Panc1 (cell line): Measurements from ENCODE around the gene BLCAP. TPM values are rescaled to one million over a fixed set of nuclear protein-coding genes. Genes with fewer than 3 reads are reported as not detected.
A peak's percentile ranks its signal among the peaks of the same experiment; 100 is the strongest.
"Not testable (repeated sequence)": the region's sequence is repeated elsewhere in the genome, so short reads cannot be mapped to it uniquely, and the experiment has no call there.

Experiments
- ATAC-seq: fragments of 200-7000 bp; cut with Tn5 transposase; 2 replicates; pipeline ENCODE4 v1.9.1; 2020; ENCODE audit warnings: mild to moderate bottlenecking, moderate library complexity
- Bru-seq: library from RNA; stranded (reverse); fragments of 400-500 nt; gene quantifications from one replicate; lab custom pipeline; 2021; lab: Mats Ljungman, UMichigan
- BruChase-seq, 2 experiments: library from RNA; stranded (reverse); fragments of 400-500 nt; gene quantifications; one replicate each; lab custom pipeline; 2021; lab: Mats Ljungman, UMichigan
- BruUV-seq: library from RNA; stranded (reverse); fragments of 400-500 nt; replicated peaks from 2 replicates; lab custom pipeline; 2021; lab: Mats Ljungman, UMichigan
- CTCF ChIA-PET: fragments of 300-600 bp; sonication (Branson Sonifier 250); formaldehyde crosslinking; loops from one replicate; lab custom pipeline; 2022; ENCODE audit warnings: antibody characterized with exemption; lab: Charles Lee
- POLR2A ChIA-PET: fragments of 300-600 bp; sonication (Branson Sonifier 250); formaldehyde crosslinking; loops from one replicate; lab custom pipeline; 2022; ENCODE audit warnings: antibody characterized with exemption; lab: Charles Lee
- DNase-seq: peaks from one replicate; pipeline ENCODE4 v3.0.0-alpha.2; 2010; ENCODE audit warnings: low read depth, low spot score
- H3K27ac ChIP-seq: 2 replicates; pipeline ENCODE4 v1.5.1; 2011; ENCODE audit warnings: mild to moderate bottlenecking, low read length, inconsistent platforms
- H3K27me3 ChIP-seq: fragments of 200-500 bp; sonication (Bioruptor generic); 2 replicates; pipeline ENCODE4 v1.6.0; 2014; ENCODE audit warnings: low read length, inconsistent platforms; ENCODE audit not compliant: control insufficient read depth, insufficient read depth
- H3K36me3 ChIP-seq: fragments of 200-500 bp; sonication (Bioruptor generic); 2 replicates; pipeline ENCODE4 v1.5.1; 2014; ENCODE audit warnings: inconsistent platforms, mild to moderate bottlenecking, low read length, moderate library complexity; ENCODE audit not compliant: control insufficient read depth, insufficient read depth
- H3K4me1 ChIP-seq: 2 replicates; pipeline ENCODE4 v1.5.1; 2011; ENCODE audit warnings: inconsistent platforms, mild to moderate bottlenecking, low read length, moderate library complexity; ENCODE audit not compliant: control insufficient read depth, insufficient read depth
- H3K4me3 ChIP-seq, 2 experiments: 2 replicates each; pipeline ENCODE4 v1.5.1; 2011 to 2012; ENCODE audit warnings: low read depth in 2 of 2, low read length in 2 of 2, mild to moderate bottlenecking in 2 of 2, inconsistent platforms in 1 of 2, moderate library complexity in 1 of 2
- H3K9me3 ChIP-seq: fragments of 200-500 bp; sonication (Bioruptor generic); 2 replicates; pipeline ENCODE4 v1.5.1; 2014; ENCODE audit warnings: low read depth, mild to moderate bottlenecking, inconsistent platforms, low read length, moderate library complexity; ENCODE audit not compliant: control insufficient read depth, insufficient read depth
- POLR2AphosphoS5 ChIP-seq: IDR thresholded peaks from 2 replicates; pipeline ENCODE4 v1.6.1; 2012; ENCODE audit warnings: mild to moderate bottlenecking, low read depth, low read length, moderate library complexity
- SIN3A ChIP-seq: IDR thresholded peaks from 2 replicates; pipeline ENCODE4 v1.6.1; 2012; ENCODE audit warnings: low read depth, mild to moderate bottlenecking, low read length, moderate library complexity, borderline replicate concordance; ENCODE audit not compliant: insufficient read depth
- TCF7L2 ChIP-seq: IDR thresholded peaks from 2 replicates; pipeline ENCODE4 v1.6.1; 2011; ENCODE audit warnings: mild to moderate bottlenecking, low read depth, low read length, inconsistent platforms
- in situ Hi-C: cut with HindIII; loops from 2 replicates; pipeline ENCODE4 v1.10.0; 2016; ENCODE audit warnings: low sequenced_read_pairs, low pct_unique_long_range_greater_than_20kb
- intact Hi-C: fragments of 100-400 bp; cut with micrococcal nuclease; formaldehyde crosslinking; loops from one replicate; pipeline ENCODE4 v1.10.0; 2022; ENCODE audit not compliant: unreplicated experiment
- long read RNA-seq: library from polyadenylated mRNA; unstranded; transcript quantifications from one replicate; pipeline ENCODE4 v2.0.0, GENCODE V29; 2021; ENCODE audit not compliant: unreplicated experiment
- polyA plus RNA-seq: library from polyadenylated mRNA; unstranded; fragments of >200 nt; gene quantifications from one replicate; pipeline ENCODE4 v1.2.1, GENCODE V29; 2012; ENCODE audit warnings: missing spikeins; ENCODE audit not compliant: insufficient read length
- total RNA-seq: library from RNA; stranded (reverse); gene quantifications from one replicate; pipeline ENCODE4 v1.2.1, GENCODE V29; 2021; ENCODE audit not compliant: unreplicated experiment
- TF ChIP-seq, protein P1 (sequence below), 2 experiments: IDR thresholded peaks; 2 replicates each; pipeline ENCODE4 v1.6.1; 2011 to 2012; ENCODE audit warnings: low read depth in 2 of 2, control low read depth in 1 of 2, low read length in 1 of 2, mild to moderate bottlenecking in 1 of 2, moderate library complexity in 1 of 2; ENCODE audit not compliant: insufficient read depth in 1 of 2
- TF ChIP-seq, protein P2 (sequence below): fragments of 450-650 bp; IDR thresholded peaks from 2 replicates; pipeline ENCODE4 v1.5.1; 2017; ENCODE audit warnings: mild to moderate bottlenecking

The BLCAP gene, protein sequence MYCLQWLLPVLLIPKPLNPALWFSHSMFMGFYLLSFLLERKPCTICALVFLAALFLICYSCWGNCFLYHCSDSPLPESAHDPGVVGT
- total RNA-seq (50.1 TPM), Bru-seq, nascent RNA (percentile 84 among the genes with signal in this experiment), BruChase-seq, experiment 1, labeled RNA remaining after a 2-hour chase (percentile 95 among the genes with signal in this experiment), BruChase-seq, experiment 2, labeled RNA remaining after a 6-hour chase (percentile 95 among the genes with signal in this experiment)
- polyA plus RNA-seq: 42.8 TPM
- long read RNA-seq, full-length matches to known transcripts: 65 of 101 reads
- long read RNA-seq, partial matches to known transcripts: 0 of 101 reads
- long read RNA-seq, other reads (novel, unspliced or antisense): 36 of 101 reads

DNA sequence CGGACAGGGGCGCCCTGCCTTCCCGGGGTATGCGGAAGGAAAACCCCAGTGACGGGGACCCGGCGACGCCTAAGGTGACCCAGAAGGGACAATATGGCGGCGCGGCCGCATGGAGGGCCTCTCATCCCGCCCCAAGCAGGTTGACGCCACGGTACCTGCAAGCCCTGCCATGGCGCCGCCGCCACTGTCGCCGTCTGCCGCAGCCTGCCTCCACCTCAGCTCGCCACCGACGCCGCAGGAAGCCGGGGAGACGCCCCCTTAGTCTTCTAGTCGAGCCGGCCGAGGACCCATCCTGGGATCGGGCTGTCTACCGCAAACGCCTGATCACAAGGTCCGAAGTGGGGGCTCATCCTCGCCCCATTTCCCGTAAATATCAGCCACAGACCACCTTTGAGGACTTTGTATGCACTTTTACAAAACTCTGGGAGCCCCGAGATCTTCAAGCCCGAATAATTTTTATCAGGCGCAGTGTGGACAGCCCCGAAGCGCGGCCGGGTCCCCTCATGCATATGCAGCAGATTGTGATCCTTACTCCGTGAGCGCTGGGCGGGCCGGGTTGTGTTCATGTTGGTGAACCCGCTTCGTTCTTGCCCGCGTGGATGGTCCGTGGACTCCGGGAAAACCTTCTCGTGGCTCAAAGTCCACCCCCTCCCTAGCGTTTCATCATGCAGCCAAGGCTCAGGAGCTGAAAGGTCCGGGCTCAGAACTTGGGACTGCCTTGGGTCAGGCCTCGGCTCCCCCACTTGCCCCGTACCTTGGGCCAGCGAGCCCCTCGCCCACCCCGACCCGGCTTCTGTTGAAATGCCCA, at the start of gene BLCAP:
Gene BLCAP, minus strand, starts transcription at position 239 of the 808 bp plus-strand sequence. CDS start 8,702 bp downstream, outside the sequence.
- ChIA-PET POLR2A (interaction anchor here (0.6 kb wide), 1 partner anchor 258 kb away, joined by 8 read pairs; no protein-coding TSS in a partner anchor), CTCF (interaction anchor here (0.5 kb wide), 1 partner anchor 1267 kb away, joined by 4 read pairs; no protein-coding TSS in a partner anchor)
- Histone ChIP-seq H3K27ac (peak within 1 kb of the TSS; percentile 97), H3K9me3 (no peaks in the 10 kb centered on the region), H3K36me3 (peaks cover 5% of the 10 kb centered on the region; the same call in 1 of the 2 replicates), H3K27me3 (no peaks in the 10 kb centered on the region), H3K4me3 (peak within 1 kb of the TSS; percentile 86 to 99), H3K4me1 (peaks cover 12% of the 10 kb centered on the region)
- in situ Hi-C loops: no loop called here
- BruUV-seq: no TSS peak
- ATAC-seq (peak; percentile 95), DNase-seq (peak; percentile 75)
- intact Hi-C loops: loop anchor here (5.0 kb wide), 1 partner anchor 121 kb away; no protein-coding TSS in a partner anchor
- TF ChIP-seq TCF7L2: peak; percentile 62
- TF ChIP-seq, protein P1, sequence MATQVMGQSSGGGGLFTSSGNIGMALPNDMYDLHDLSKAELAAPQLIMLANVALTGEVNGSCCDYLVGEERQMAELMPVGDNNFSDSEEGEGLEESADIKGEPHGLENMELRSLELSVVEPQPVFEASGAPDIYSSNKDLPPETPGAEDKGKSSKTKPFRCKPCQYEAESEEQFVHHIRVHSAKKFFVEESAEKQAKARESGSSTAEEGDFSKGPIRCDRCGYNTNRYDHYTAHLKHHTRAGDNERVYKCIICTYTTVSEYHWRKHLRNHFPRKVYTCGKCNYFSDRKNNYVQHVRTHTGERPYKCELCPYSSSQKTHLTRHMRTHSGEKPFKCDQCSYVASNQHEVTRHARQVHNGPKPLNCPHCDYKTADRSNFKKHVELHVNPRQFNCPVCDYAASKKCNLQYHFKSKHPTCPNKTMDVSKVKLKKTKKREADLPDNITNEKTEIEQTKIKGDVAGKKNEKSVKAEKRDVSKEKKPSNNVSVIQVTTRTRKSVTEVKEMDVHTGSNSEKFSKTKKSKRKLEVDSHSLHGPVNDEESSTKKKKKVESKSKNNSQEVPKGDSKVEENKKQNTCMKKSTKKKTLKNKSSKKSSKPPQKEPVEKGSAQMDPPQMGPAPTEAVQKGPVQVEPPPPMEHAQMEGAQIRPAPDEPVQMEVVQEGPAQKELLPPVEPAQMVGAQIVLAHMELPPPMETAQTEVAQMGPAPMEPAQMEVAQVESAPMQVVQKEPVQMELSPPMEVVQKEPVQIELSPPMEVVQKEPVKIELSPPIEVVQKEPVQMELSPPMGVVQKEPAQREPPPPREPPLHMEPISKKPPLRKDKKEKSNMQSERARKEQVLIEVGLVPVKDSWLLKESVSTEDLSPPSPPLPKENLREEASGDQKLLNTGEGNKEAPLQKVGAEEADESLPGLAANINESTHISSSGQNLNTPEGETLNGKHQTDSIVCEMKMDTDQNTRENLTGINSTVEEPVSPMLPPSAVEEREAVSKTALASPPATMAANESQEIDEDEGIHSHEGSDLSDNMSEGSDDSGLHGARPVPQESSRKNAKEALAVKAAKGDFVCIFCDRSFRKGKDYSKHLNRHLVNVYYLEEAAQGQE (IDR thresholded peaks at IDR 0.05; ENCODE audit: insufficient read depth in 1 of 2, low read depth in 2 of 2, low read length in 1 of 2): no peak
- peak; percentile 78 for TF ChIP-seq POLR2AphosphoS5
- TF ChIP-seq SIN3A: peak; percentile 91; the same call in 1 of the 2 replicates
- TF ChIP-seq, protein P2, sequence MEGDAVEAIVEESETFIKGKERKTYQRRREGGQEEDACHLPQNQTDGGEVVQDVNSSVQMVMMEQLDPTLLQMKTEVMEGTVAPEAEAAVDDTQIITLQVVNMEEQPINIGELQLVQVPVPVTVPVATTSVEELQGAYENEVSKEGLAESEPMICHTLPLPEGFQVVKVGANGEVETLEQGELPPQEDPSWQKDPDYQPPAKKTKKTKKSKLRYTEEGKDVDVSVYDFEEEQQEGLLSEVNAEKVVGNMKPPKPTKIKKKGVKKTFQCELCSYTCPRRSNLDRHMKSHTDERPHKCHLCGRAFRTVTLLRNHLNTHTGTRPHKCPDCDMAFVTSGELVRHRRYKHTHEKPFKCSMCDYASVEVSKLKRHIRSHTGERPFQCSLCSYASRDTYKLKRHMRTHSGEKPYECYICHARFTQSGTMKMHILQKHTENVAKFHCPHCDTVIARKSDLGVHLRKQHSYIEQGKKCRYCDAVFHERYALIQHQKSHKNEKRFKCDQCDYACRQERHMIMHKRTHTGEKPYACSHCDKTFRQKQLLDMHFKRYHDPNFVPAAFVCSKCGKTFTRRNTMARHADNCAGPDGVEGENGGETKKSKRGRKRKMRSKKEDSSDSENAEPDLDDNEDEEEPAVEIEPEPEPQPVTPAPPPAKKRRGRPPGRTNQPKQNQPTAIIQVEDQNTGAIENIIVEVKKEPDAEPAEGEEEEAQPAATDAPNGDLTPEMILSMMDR: no peak

DNA sequence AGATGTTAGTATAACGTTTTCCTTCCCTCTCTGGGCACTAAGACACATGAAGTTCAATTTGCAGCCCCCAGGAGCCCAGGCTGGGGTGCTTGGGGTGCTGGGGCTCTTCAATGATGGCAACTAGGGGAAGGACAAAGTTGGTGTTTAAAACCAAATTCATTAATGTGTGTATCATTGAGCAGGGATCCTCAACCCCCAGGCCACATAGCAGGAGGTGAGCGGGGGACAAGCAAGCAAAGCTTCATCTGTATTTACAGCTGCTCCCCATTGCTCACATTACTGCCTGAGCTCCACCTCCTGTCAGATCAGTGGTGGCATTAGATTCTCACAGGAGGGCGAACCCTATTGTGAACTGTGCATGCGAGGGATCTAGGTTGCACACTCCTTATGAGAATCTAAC, 49.8 kb upstream of the BLCAP start:
- H3K27me3 ChIP-seq, H3K9me3 ChIP-seq, POLR2A ChIA-PET, H3K36me3 ChIP-seq, DNase-seq, H3K4me3 ChIP-seq, ATAC-seq, in situ Hi-C loops, CTCF ChIA-PET, intact Hi-C loops, H3K27ac ChIP-seq, BruUV-seq, H3K4me1 ChIP-seq: not testable (repeated sequence)
